Activated T-helper 1 cell treated with anti-CD3 and anti-CD28 coated beads, Interleukin-2, amount 50 U/mL, for 16 hours (primary cell): ENCODE results near the gene FRYL.
"Not testable (repeated sequence)": the region's sequence is repeated elsewhere in the genome, so short reads cannot be mapped to it uniquely, and the experiment has no call there.

ENCODE experiments used
- DNase-seq, 2 donors: peaks; one replicate each; pipeline ENCODE4 v3.0.0-alpha.2; 2020; ENCODE audit warnings: low read depth in 1 of 2, low spot score in 1 of 2

Gene FRYL

GRCh38 chr4:48699475-48699874 is 80.6 kb downstream of the FRYL start:
- no peak for DNase-seq

GRCh38 chr4:48698029-48698971 is 81.8 kb downstream of the FRYL start:
- no peak for DNase-seq

- DNase-seq, result not testable (repeated sequence)
Measured at GRCh38 chr4:48697516-48697915, 82.6 kb downstream of the FRYL start.

DNA sequence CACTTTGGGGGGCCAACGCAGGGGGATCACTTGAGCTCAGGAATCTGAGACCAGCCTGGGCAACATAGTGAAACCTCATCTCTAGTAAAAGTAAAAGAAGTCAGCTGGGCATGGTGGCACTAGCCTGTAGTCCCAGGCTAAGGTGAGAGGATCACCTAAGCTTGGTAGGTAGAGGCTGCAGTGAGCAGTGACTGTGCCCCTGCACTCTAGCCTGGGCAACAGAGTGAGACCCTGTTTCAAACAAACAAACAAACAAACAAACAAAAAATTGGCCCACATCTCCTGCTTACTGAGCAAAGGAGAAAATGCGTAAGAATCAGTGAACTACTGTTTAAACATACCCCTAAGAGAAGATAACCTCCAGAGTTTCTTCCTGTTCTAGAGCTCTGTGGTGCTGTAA is 85.3 kb downstream of the FRYL start:
- no peak for DNase-seq

- no peak for DNase-seq
Measured at GRCh38 chr4:48693856-48694574, 86.1 kb downstream of the FRYL start.

DNA sequence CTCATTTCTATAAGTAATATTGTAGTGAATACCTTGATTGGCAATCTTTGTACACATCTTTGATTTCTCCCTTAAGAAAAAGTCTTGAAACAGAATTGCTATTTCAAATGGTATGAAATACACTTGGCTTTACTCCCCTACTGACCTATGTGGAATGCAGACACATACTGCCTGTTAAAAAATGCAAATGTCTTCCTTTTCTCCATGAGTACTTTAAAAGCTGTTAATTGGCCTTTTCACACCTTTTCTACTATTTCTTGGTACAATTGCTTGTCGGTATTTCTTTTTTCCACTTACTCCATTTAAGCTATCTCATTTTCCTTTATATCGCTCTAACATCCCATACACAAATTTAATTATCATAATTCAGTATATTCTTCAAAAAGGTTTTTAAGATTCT is 87.2 kb downstream of the FRYL start:
- DNase-seq, result no peak

DNA sequence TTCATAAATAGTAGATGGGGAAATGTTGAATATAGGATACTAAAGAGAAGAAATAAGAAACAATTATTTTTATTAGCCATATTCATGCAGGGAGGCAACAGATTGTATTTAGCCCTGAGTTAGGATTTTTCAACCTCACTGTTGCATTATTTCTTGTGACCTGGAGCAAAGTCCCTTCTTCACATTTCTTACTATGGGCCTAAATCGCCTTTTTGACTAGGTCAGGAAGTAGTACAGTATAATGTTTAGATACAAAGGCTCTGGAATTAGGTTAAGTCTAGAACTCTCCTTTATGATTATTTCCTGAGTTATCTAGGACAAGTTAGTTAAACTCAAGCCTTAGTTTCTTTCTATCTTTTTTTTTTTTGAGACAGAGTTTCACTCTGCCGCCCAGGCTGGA is 88.0 kb downstream of the FRYL start:
- no peak for DNase-seq

DNA sequence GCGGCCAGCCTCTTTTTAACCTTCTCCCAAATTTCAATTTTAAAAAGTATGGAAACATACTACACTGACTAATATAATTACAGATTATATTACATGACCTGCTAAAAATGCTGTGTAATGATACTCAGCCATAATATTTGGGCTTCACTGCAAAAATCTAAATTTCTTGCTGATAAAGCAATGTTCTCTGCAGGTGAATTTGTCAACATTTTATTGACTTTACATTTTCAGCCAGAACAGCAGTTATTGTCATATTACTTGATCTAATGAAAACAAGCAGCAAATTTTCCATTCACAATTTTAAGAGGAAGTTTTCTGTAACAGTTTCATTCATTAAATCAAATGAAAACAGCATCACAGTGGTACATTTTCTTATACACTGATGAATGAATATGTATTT is 91.1 kb downstream of the FRYL start:
- DNase-seq, result no peak

- no peak for DNase-seq
Measured at GRCh38 chr4:48687313-48688051, 92.6 kb downstream of the FRYL start.

DNA sequence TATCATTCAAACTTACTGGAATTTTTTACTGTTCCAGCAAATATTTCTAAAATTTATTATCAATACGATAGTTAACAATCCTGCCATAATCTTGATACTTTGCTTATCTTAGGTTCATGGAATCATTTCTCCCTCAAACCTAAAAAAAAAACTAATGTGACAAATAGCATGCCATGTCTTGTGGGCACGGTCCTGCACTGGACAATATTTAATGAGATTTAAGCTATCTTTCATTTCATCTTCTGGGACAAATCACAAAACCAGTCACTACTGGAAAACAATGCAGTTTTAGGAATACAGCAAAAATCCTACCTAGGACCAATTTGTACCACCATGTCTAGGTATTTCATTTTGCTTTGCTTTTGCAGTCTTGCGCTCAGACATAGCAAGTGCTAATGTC is 93.7 kb downstream of the FRYL start:
- DNase-seq, result no peak

DNA sequence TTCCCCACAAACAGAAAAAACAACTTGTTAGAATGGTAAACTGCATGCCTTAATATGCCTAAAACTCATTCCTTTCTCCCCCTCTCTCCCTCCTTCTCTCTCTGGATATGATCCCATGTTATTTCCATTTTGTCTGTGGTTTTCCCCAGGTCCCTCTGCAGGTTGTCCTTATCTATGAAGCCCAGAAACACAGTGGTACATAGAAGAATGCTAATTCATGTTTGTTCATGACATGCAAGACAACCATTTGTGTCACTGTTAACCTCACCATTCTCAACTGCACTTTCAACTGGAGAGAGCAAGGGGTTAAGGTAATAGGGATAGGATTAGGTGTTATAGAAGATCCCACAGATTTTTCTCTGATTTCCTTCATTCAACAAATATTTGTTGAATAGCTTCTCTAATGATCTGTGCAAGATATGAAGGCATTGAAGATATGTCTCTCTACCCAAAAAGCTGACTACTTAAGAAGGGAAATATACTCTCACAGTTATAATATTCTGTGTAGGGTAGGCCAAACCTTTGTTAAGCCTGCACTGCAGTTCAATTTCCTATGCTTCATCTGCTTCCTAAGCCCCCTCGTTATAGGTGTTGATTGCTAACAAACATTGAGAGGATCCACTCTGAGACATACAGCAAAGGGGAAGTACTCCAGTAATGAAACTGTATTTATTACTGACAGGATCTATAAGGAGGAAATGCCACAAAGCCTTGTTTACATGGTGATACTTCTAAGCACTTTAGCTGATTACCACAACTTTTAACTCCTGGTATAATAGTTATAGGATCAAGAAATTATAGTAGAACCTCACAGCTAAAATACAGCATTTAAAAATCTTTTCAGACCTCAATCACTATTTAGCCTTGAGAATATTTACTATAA is 96.1 kb downstream of the FRYL start:
- DNase-seq, result no peak

DNA sequence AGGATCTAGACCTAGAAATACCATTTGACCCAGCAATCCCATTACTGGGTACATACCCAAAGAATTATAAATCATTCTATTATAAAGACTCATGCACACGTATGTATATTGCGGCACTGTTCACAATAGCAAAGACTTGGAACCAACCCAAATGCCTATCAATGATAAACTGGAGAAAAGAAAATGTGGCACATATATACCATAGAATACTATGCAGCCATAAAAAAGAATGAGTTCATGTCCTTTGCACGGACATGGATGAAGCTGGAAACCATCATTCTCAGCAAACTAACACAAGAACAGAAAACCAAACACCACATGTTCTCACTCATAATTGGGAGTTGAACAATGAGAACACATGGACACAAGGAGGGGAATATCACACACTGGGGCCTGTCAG is 97.2 kb downstream of the FRYL start:
- DNase-seq, result not testable (repeated sequence)

DNA sequence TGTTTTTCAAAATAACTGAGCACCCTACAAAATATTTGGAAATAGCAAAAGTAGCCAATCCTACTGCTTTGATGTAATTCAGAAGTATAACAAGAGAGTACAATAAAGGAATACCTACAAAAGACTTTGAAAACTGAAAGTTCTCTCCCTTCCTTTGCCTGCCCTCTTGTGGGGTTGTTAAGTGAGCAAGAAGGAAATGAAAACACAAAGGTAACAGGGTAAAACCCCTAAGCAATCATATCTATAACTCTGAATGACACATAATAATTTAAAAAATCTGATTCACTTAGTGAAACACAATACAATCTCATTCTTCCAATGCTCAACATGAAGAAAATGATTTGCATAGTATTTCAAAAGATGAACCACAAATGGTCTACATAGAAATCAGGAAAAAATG is 98.2 kb downstream of the FRYL start:
- DNase-seq, result no peak

GRCh38 chr4:48680848-48681568 is 99.1 kb downstream of the FRYL start:
- DNase-seq, result no peak

DNA sequence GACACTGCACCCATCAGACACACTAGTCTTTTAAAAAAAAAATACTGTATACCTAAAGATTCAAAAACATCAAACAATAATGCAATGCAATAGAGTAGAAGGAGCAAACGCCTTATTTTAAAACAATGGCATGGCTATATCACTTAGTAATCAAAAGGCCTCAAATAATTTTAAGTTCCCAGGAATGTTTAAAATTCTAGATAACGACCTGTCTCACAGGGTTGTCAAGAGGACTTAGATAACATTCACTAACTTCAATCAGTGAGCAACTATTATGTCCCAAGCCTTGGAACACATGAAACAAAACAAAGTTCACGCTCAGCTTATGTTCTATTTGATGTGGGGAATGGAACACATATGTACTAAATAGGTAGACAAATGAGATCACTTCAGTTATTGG is 106.5 kb downstream of the FRYL start:
- DNase-seq, result no peak

- DNase-seq, result no peak
Measured at GRCh38 chr4:48670587-48670986, 109.5 kb downstream of the FRYL start.

DNA sequence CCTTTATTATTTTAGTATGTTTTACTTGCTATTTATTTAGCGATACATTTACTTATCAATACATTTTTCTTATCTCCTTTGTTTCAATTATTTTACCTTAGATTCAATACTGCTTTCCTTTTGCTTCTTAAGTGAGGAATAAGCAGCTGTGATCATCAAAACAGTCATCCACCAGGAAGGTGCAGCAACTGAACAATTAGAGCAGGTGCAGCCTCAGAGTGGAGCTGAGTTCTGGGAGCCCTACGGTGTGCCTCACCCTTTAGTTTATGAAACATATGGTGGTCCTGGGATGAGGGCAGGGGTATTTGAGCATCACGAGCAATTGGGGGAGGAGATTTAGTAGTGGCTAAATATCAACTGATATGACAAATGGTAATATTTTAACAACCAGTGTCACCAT is 111.0 kb downstream of the FRYL start:
- no peak for DNase-seq

DNA sequence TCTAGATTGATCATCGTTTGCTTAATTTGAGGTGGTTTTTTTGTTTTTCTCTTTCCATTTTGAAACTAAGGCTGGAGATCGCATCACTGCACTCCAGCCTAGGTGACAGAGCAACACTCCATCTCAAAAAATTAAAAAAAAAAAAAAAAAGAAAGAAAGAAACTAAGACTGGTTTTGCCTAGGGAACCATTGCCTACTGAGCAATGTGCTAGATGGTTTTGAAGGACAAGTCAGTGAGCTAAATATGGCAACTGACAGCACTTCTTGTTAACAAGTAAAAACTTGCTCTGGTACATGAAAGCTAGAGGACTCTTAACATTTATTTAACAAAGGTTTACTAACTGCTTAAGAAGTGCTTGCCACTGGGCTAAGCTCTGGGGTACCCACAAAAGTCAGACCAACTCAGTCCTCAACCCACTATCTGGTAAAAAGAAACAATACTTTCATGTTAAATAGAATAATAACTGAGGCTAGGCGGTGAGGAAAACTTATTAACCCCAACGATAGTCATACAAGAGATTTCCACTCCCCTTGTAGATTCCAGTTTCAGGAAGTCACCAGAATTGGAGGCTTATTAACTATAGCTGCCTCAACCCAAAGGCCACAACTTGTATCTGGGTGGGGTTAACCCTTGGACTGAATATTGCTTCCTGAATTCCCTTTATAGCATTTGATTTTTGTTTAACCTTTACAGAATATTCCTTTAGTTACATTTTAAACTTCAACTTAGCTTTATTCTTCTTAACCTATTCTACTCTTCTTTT is 111.6 kb downstream of the FRYL start:
- no peak for DNase-seq

DNA sequence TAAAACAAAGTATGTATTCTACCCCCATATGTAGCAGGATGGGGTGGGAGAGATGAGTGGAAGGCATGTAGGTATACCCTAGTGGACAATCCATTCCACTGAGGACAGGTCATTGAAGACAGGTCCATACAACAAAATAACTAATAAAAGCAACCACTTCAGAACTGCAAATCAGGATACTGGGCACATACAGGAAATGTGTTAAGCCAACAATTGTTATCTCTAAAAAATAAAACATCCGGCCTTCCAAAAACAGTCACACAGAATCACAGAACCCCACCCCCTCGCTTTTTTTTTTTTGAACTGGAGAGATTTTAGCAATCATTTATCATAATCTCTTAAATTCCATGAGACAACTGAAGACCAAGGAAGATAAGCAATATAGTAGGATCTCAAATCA is 112.9 kb downstream of the FRYL start:
- no peak for DNase-seq
